Measurements from ENCODE around the gene DECR2.

The DECR2 gene

GRCh38 chr16:425740-426114 lies 24.0 kb downstream of the DECR2 start:
- TF ChIP-seq CTCF (conservative IDR thresholded peaks at IDR 0.05; ENCODE audit: low read length) (no peak), EZH2phosphoT487 (IDR thresholded peaks at IDR 0.05; ENCODE audit: borderline replicate concordance) (no peak)
- Histone ChIP-seq H3K27me3 (ENCODE audit: insufficient read depth, low read length, poor library complexity, severe bottlenecking) (no peaks in the 10 kb centered on the region), H3K9me3 (ENCODE audit: insufficient read depth, low read depth, low read length) (no peaks in the 10 kb centered on the region), H3K4me1 (ENCODE audit: insufficient read depth, low read length, poor library complexity, severe bottlenecking) (peaks cover 15% of the 10 kb centered on the region), H3F3A (ENCODE audit: low read depth) (no peaks in the 10 kb centered on the region), H4K20me1 (ENCODE audit: insufficient read depth, low read length, poor library complexity, severe bottlenecking) (peaks cover 6% of the 10 kb centered on the region), H2AFZ (ENCODE audit: low read length) (no peak overlapping the region), H3K4me3 (ENCODE audit: low read length, poor library complexity, severe bottlenecking) (peak overlapping the region; percentile 75), H3K79me2 (ENCODE audit: insufficient read depth, low read length) (peaks cover 21% of the 10 kb centered on the region), H3K36me3 (ENCODE audit: insufficient read depth, low read length) (no peaks in the 10 kb centered on the region), H3K9ac (ENCODE audit: low read depth, low read length, poor library complexity, severe bottlenecking) (no peak overlapping the region), H3K4me2 (ENCODE audit: low read depth, low read length, poor library complexity, severe bottlenecking) (no peak overlapping the region), H3K9me2 (replicated peaks; ENCODE audit: low read depth, low read length) (no peaks in the 10 kb centered on the region)

GRCh38 chr16:426115-426905 lies 24.6 kb downstream of the DECR2 start:
- Histone ChIP-seq H3K4me1 (ENCODE audit: insufficient read depth, low read length, poor library complexity, severe bottlenecking) (peaks cover 15% of the 10 kb centered on the region), H3F3A (ENCODE audit: low read depth) (no peaks in the 10 kb centered on the region), H3K9me2 (replicated peaks; ENCODE audit: low read depth, low read length) (no peaks in the 10 kb centered on the region), H3K9me3 (ENCODE audit: insufficient read depth, low read depth, low read length) (no peaks in the 10 kb centered on the region), H3K27me3 (ENCODE audit: insufficient read depth, low read length, poor library complexity, severe bottlenecking) (no peaks in the 10 kb centered on the region), H4K20me1 (ENCODE audit: insufficient read depth, low read length, poor library complexity, severe bottlenecking) (peaks cover 6% of the 10 kb centered on the region), H3K4me2 (ENCODE audit: low read depth, low read length, poor library complexity, severe bottlenecking) (peak overlapping the region; percentile 85), H3K4me3 (ENCODE audit: low read length, poor library complexity, severe bottlenecking) (peak overlapping the region; percentile 73), H2AFZ (ENCODE audit: low read length) (no peak overlapping the region), H3K9ac (ENCODE audit: low read depth, low read length, poor library complexity, severe bottlenecking) (peak overlapping the region; percentile 70), H3K79me2 (ENCODE audit: insufficient read depth, low read length) (peaks cover 21% of the 10 kb centered on the region), H3K36me3 (ENCODE audit: insufficient read depth, low read length) (no peaks in the 10 kb centered on the region)
- TF ChIP-seq EZH2phosphoT487 (IDR thresholded peaks at IDR 0.05; ENCODE audit: borderline replicate concordance) (no peak), CTCF (conservative IDR thresholded peaks at IDR 0.05; ENCODE audit: low read length) (no peak)

- Histone ChIP-seq H3K27me3 (ENCODE audit: insufficient read depth, low read length, poor library complexity, severe bottlenecking) (no peaks in the 10 kb centered on the region), H3K9me2 (replicated peaks; ENCODE audit: low read depth, low read length) (no peaks in the 10 kb centered on the region), H3K9me3 (ENCODE audit: insufficient read depth, low read depth, low read length) (no peaks in the 10 kb centered on the region), H2AFZ (ENCODE audit: low read length) (no peak overlapping the region), H3K4me3 (ENCODE audit: low read length, poor library complexity, severe bottlenecking) (peak overlapping the region; percentile 73), H3K4me1 (ENCODE audit: insufficient read depth, low read length, poor library complexity, severe bottlenecking) (peaks cover 15% of the 10 kb centered on the region), H3K79me2 (ENCODE audit: insufficient read depth, low read length) (peaks cover 21% of the 10 kb centered on the region), H3K4me2 (ENCODE audit: low read depth, low read length, poor library complexity, severe bottlenecking) (peak overlapping the region; percentile 85), H3K36me3 (ENCODE audit: insufficient read depth, low read length) (no peaks in the 10 kb centered on the region), H3K9ac (ENCODE audit: low read depth, low read length, poor library complexity, severe bottlenecking) (peak overlapping the region; percentile 70), H3F3A (ENCODE audit: low read depth) (no peaks in the 10 kb centered on the region), H4K20me1 (ENCODE audit: insufficient read depth, low read length, poor library complexity, severe bottlenecking) (peaks cover 6% of the 10 kb centered on the region)
- TF ChIP-seq CTCF (conservative IDR thresholded peaks at IDR 0.05; ENCODE audit: low read length), result no peak
- no peak for TF ChIP-seq EZH2phosphoT487 (IDR thresholded peaks at IDR 0.05; ENCODE audit: borderline replicate concordance)
Observed at GRCh38 chr16:426906-427249, 25.2 kb downstream of the DECR2 start.

Data from Loucy (cell line).